ENCODE results near the gene TBX6.
"Not testable (repeated sequence)": the region's sequence is repeated elsewhere in the genome, so short reads cannot be mapped to it uniquely, and the experiment has no call there.

DNA sequence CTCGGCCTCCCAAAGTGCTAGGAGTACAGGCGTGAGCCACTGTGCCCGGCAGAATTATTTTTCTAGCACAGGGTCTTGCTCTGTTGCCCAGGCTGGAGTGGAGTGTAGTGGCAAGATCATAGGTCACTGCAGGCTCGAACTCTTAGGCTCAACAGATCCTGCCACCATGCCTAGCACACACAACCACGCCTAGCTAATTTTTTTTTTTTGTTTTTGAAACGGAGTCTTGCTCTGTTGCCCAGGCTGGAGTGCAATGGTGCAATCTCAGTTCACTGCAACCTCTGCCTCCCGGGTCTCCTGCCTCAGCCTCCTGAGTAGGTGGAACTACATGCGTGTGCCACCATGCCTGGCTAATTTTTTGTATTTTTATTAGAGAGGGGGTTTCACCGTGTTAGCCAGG lies 34.0 kb upstream of the TBX6 start:
- TF ChIP-seq, protein P1, sequence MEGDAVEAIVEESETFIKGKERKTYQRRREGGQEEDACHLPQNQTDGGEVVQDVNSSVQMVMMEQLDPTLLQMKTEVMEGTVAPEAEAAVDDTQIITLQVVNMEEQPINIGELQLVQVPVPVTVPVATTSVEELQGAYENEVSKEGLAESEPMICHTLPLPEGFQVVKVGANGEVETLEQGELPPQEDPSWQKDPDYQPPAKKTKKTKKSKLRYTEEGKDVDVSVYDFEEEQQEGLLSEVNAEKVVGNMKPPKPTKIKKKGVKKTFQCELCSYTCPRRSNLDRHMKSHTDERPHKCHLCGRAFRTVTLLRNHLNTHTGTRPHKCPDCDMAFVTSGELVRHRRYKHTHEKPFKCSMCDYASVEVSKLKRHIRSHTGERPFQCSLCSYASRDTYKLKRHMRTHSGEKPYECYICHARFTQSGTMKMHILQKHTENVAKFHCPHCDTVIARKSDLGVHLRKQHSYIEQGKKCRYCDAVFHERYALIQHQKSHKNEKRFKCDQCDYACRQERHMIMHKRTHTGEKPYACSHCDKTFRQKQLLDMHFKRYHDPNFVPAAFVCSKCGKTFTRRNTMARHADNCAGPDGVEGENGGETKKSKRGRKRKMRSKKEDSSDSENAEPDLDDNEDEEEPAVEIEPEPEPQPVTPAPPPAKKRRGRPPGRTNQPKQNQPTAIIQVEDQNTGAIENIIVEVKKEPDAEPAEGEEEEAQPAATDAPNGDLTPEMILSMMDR (IDR thresholded peaks at IDR 0.05), result not testable (repeated sequence)
- TF ChIP-seq POLR2AphosphoS5 (IDR thresholded peaks at IDR 0.05; ENCODE audit: low read depth, low read length), result not testable (repeated sequence)
